Measurements from ENCODE around the gene HSPB9.
"Not testable (repeated sequence)": the region's sequence is repeated elsewhere in the genome, so short reads cannot be mapped to it uniquely, and the experiment has no call there.

GRCh38 chr17:42140690-42141089 lies 18.1 kb downstream of the HSPB9 start:
- not testable (repeated sequence) for TF ChIP-seq USF2 (IDR thresholded peaks at IDR 0.05; ENCODE audit: low read length); CTCF (IDR thresholded peaks at IDR 0.05; ENCODE audit: control extremely low read depth in 1 of 3, insufficient read depth in 1 of 3, low read depth in 1 of 3, low read length in 3 of 3); SIN3A (conservative IDR thresholded peaks at IDR 0.05 in 1 of 2, IDR thresholded peaks at IDR 0.05 in 1 of 2; ENCODE audit: low read depth in 1 of 2, low read length in 2 of 2); POLR2AphosphoS5 (IDR thresholded peaks at IDR 0.05; ENCODE audit: low read depth, low read length); GABPA (IDR thresholded peaks at IDR 0.05; ENCODE audit: borderline replicate concordance, insufficient read depth, low read length); SRF (IDR thresholded peaks at IDR 0.05; ENCODE audit: low read depth, low read length)

Measured in H1 (cell line).